ENCODE results near the gene ACAD9.

The ACAD9 gene

GRCh38 chr3:128867200-128868125 is 12.0 kb upstream of the ACAD9 start:
- no peaks in the 10 kb centered on the region for H3K36me3 ChIP-seq (ENCODE audit: insufficient read depth, low read length)
- DNase-seq (ENCODE audit: low read depth, low spot score), result no peak
- no peak overlapping the region for H3K4me3 ChIP-seq
- H3K27ac ChIP-seq, result no peak overlapping the region
- H3K9ac ChIP-seq (ENCODE audit: insufficient read length), result no peak overlapping the region
- TF ChIP-seq FOXP2 (optimal IDR thresholded peaks at IDR 0.05; ENCODE audit: control extremely low read depth, extremely low read length, insufficient read depth), result no peak
- TF ChIP-seq EZH2 (IDR thresholded peaks at IDR 0.05), result no peak
- no peak for TF ChIP-seq POLR2AphosphoS5 (IDR thresholded peaks at IDR 0.05; ENCODE audit: borderline replicate concordance, low read depth, low read length)
- H3K9me3 ChIP-seq (ENCODE audit: low read depth, low read length), result no peaks in the 10 kb centered on the region

GRCh38 chr3:128870347-128870746 is 9.1 kb upstream of the ACAD9 start:
- no peaks in the 10 kb centered on the region for H3K36me3 ChIP-seq (ENCODE audit: insufficient read depth, low read length)
- H3K9me3 ChIP-seq (ENCODE audit: low read depth, low read length), result no peaks in the 10 kb centered on the region
- TF ChIP-seq FOXP2 (optimal IDR thresholded peaks at IDR 0.05; ENCODE audit: control extremely low read depth, extremely low read length, insufficient read depth) (no peak), POLR2AphosphoS5 (IDR thresholded peaks at IDR 0.05; ENCODE audit: borderline replicate concordance, low read depth, low read length) (no peak), EZH2 (IDR thresholded peaks at IDR 0.05) (no peak)
- no peak for DNase-seq (ENCODE audit: low read depth, low spot score)
- H3K27ac ChIP-seq, result no peak overlapping the region
- H3K9ac ChIP-seq (ENCODE audit: insufficient read length), result no peak overlapping the region
- no peak overlapping the region for H3K4me3 ChIP-seq

GRCh38 chr3:128872282-128872681 is 7.1 kb upstream of the ACAD9 start:
- DNase-seq (ENCODE audit: low read depth, low spot score), result no peak
- H3K36me3 ChIP-seq (ENCODE audit: insufficient read depth, low read length), result peaks cover under 1% of the 10 kb centered on the region; the same call in 1 of the 2 replicates
- no peak for TF ChIP-seq POLR2AphosphoS5 (IDR thresholded peaks at IDR 0.05; ENCODE audit: borderline replicate concordance, low read depth, low read length)
- TF ChIP-seq EZH2 (IDR thresholded peaks at IDR 0.05), result no peak
- no peak for TF ChIP-seq FOXP2 (optimal IDR thresholded peaks at IDR 0.05; ENCODE audit: control extremely low read depth, extremely low read length, insufficient read depth)
- H3K9ac ChIP-seq (ENCODE audit: insufficient read length), result no peak overlapping the region
- H3K27ac ChIP-seq, result no peak overlapping the region
- no peaks in the 10 kb centered on the region for H3K9me3 ChIP-seq (ENCODE audit: low read depth, low read length)
- no peak overlapping the region for H3K4me3 ChIP-seq

GRCh38 chr3:128872744-128873143 is 6.7 kb upstream of the ACAD9 start:
- no peaks in the 10 kb centered on the region for H3K9me3 ChIP-seq (ENCODE audit: low read depth, low read length)
- TF ChIP-seq EZH2 (IDR thresholded peaks at IDR 0.05), result no peak
- DNase-seq (ENCODE audit: low read depth, low spot score), result no peak
- no peak overlapping the region for H3K27ac ChIP-seq
- H3K9ac ChIP-seq (ENCODE audit: insufficient read length), result no peak overlapping the region
- no peak overlapping the region for H3K4me3 ChIP-seq
- peaks cover 5% of the 10 kb centered on the region; the same call in 1 of the 2 replicates for H3K36me3 ChIP-seq (ENCODE audit: insufficient read depth, low read length)

GRCh38 chr3:128873244-128874022 is 6.0 kb upstream of the ACAD9 start:
- Histone ChIP-seq H3K27ac (no peak overlapping the region), H3K4me3 (no peak overlapping the region), H3K9ac (ENCODE audit: insufficient read length) (no peak overlapping the region), H3K9me3 (ENCODE audit: low read depth, low read length) (no peaks in the 10 kb centered on the region), H3K36me3 (ENCODE audit: insufficient read depth, low read length) (peaks cover 6% of the 10 kb centered on the region; the same call in 1 of the 2 replicates)
- TF ChIP-seq FOXP2 (optimal IDR thresholded peaks at IDR 0.05; ENCODE audit: control extremely low read depth, extremely low read length, insufficient read depth), result no peak
- TF ChIP-seq EZH2 (IDR thresholded peaks at IDR 0.05), result no peak
- no peak for TF ChIP-seq POLR2AphosphoS5 (IDR thresholded peaks at IDR 0.05; ENCODE audit: borderline replicate concordance, low read depth, low read length)
- no peak for DNase-seq (ENCODE audit: low read depth, low spot score)

- Histone ChIP-seq H3K36me3 (ENCODE audit: insufficient read depth, low read length) (peaks cover 6% of the 10 kb centered on the region; the same call in 1 of the 2 replicates), H3K9me3 (ENCODE audit: low read depth, low read length) (no peaks in the 10 kb centered on the region), H3K27ac (no peak overlapping the region), H3K9ac (ENCODE audit: insufficient read length) (no peak overlapping the region), H3K4me3 (no peak overlapping the region)
- no peak for TF ChIP-seq EZH2 (IDR thresholded peaks at IDR 0.05)
- no peak for DNase-seq (ENCODE audit: low read depth, low spot score)
Observed at GRCh38 chr3:128874481-128875180, 4.8 kb upstream of the ACAD9 start.

GRCh38 chr3:128875556-128876120 is 3.8 kb upstream of the ACAD9 start:
- no peaks in the 10 kb centered on the region for H3K9me3 ChIP-seq (ENCODE audit: low read depth, low read length)
- peaks cover 6% of the 10 kb centered on the region for H3K36me3 ChIP-seq (ENCODE audit: insufficient read depth, low read length)
- no peak for DNase-seq (ENCODE audit: low read depth, low spot score)
- no peak overlapping the region for H3K4me3 ChIP-seq
- H3K27ac ChIP-seq, result no peak overlapping the region
- H3K9ac ChIP-seq (ENCODE audit: insufficient read length), result no peak overlapping the region
- TF ChIP-seq POLR2AphosphoS5 (IDR thresholded peaks at IDR 0.05; ENCODE audit: borderline replicate concordance, low read depth, low read length) (0 out of 2 replicates have a peak, but pooled peaks have one; percentile 29), FOXP2 (optimal IDR thresholded peaks at IDR 0.05; ENCODE audit: control extremely low read depth, extremely low read length, insufficient read depth) (no peak)

- H3K27ac ChIP-seq, result peak overlapping the region; percentile 35
- H3K4me3 ChIP-seq, result peak overlapping the region; percentile 89
- peak overlapping the region; percentile 96 for H3K9ac ChIP-seq (ENCODE audit: insufficient read length)
- DNase-seq (ENCODE audit: low read depth, low spot score), result no peak
- no peak for TF ChIP-seq POLR2AphosphoS5 (IDR thresholded peaks at IDR 0.05; ENCODE audit: borderline replicate concordance, low read depth, low read length)
- TF ChIP-seq EZH2 (IDR thresholded peaks at IDR 0.05), result no peak
- peaks cover 24% of the 10 kb centered on the region for H3K36me3 ChIP-seq (ENCODE audit: insufficient read depth, low read length)
- no peaks in the 10 kb centered on the region for H3K9me3 ChIP-seq (ENCODE audit: low read depth, low read length)
Observed at GRCh38 chr3:128878011-128878457, 1.4 kb upstream of the ACAD9 start.

All from SK-N-MC (cell line).